H7 (cell line): Measurements from ENCODE around the gene HSD17B7. TPM values are rescaled to one million over a fixed set of nuclear protein-coding genes. Genes with fewer than 3 reads are reported as not detected.

ENCODE experiments used
- DNase-seq: peaks from one replicate; pipeline ENCODE4 v3.0.0; 2012
- H3K27me3 ChIP-seq: 2 replicates; pipeline ENCODE4 v1.6.0; 2011; ENCODE audit warnings: mild to moderate bottlenecking, low read length; ENCODE audit not compliant: control insufficient read depth, insufficient read depth
- H3K36me3 ChIP-seq: replicated peaks from 2 replicates; pipeline ENCODE4 v1.5.1; 2011; ENCODE audit warnings: low read length; ENCODE audit not compliant: control insufficient read depth, insufficient read depth
- H3K4me3 ChIP-seq: 2 replicates; pipeline ENCODE4 v1.5.1; 2011; ENCODE audit warnings: low read depth, mild to moderate bottlenecking, control low read depth, low read length, moderate library complexity; ENCODE audit not compliant: insufficient read depth
- total RNA-seq: library from RNA; depleted of rRNA; stranded (reverse); fragments of >200 nt; shearing (Covaris generic); gene quantifications from 2 replicates; pipeline ENCODE4 v1.2.3, GENCODE V29; 2014; rRNA removed

Gene HSD17B7
- total RNA-seq, 1 experiment from 2014 or later, result 27.3 TPM

DNA sequence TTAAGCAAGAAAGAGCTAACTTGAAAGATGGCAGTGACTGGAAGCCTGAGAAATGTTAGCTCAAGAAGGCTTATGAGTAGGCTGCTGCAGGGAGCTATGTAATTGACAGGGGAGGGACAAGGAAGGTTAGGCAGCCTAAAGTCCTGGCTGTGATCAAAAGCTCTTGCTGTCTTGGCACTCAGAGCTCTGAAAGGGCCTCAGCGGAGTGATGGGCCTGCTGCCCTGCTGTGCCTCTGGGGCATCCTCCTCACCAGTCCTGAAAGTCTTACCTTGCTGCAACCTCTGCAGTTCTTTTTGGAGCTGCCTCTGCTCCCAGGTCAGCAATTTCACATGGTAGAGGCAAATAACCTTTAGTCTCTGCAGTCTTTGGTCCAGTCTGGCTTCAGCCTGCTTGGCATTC, 68.7 kb downstream of the HSD17B7 start:
- no peak for DNase-seq
- Histone ChIP-seq H3K36me3 (no peaks in the 10 kb centered on the region), H3K27me3 (no peaks in the 10 kb centered on the region), H3K4me3 (no peak overlapping the region)

GRCh38 chr1:162861101-162861500, 70.6 kb downstream of the HSD17B7 start, which contains the start of gene CCDC190:
CCDC190 (minus strand) TSS chr1:162861175; CDS start chr1:162859646, 1,529 bp downstream.
- no peak for DNase-seq
- H3K36me3 ChIP-seq, result no peaks in the 10 kb centered on the region
- H3K27me3 ChIP-seq, result no peaks in the 10 kb centered on the region
- no peak within 1 kb of the TSS for H3K4me3 ChIP-seq

DNA sequence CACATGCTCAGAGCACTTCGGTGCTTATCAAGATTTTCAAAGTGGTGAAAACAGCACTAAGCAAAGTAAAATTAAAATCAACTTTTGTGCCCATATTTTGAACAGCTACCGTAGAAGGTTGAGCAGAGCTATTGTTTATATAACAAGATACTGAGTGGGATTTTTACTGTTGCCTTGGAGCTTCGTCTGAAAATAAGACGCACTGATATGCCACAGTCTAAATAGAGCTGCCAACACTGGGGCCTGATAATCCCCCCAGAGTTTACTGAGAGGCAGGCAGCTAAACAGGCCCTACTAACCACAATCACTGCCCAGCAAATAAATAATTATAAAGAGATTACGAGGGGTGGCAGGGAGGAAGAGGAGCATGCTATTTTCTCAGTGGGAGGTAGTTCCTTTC, 71.1 kb downstream of the HSD17B7 start:
- Histone ChIP-seq H3K27me3 (no peaks in the 10 kb centered on the region), H3K36me3 (no peaks in the 10 kb centered on the region), H3K4me3 (no peak overlapping the region)
- DNase-seq, result no peak

Other genes starting within 250 kb of the HSD17B7 start
- gene UAP1, start 229.0 kb upstream of the HSD17B7 start, total RNA-seq, result 48.4 and 54.8 TPM in 2 replicates
- 0.17 and 0.55 TPM in 2 replicates for gene DDR2, start 158.2 kb upstream of the HSD17B7 start, total RNA-seq
- not detected in 2 replicates for gene CCDC190, start 70.5 kb downstream of the HSD17B7 start, total RNA-seq